Activated T-helper 1 cell treated with Interleukin-2 at 50 U/mL for 16 hours (primary cell): Measurements from ENCODE around the gene DHX30.
"Not testable (repeated sequence)": the region's sequence is repeated elsewhere in the genome, so short reads cannot be mapped to it uniquely, and the experiment has no call there.

ENCODE experiments used
- DNase-seq: peaks from one replicate; pipeline ENCODE4 v3.0.0-alpha.2; 2020; ENCODE audit warnings: low read depth

The DHX30 gene

GRCh38 chr3:47884603-47885002 lies 81.7 kb downstream of the DHX30 start:
- no peak for DNase-seq

- DNase-seq, result no peak
These were observed 82.2 kb downstream of the DHX30 start for GRCh38 chr3:47885168-47885567.

GRCh38 chr3:47887991-47888390 lies 85.1 kb downstream of the DHX30 start:
- DNase-seq, result not testable (repeated sequence)

DNA sequence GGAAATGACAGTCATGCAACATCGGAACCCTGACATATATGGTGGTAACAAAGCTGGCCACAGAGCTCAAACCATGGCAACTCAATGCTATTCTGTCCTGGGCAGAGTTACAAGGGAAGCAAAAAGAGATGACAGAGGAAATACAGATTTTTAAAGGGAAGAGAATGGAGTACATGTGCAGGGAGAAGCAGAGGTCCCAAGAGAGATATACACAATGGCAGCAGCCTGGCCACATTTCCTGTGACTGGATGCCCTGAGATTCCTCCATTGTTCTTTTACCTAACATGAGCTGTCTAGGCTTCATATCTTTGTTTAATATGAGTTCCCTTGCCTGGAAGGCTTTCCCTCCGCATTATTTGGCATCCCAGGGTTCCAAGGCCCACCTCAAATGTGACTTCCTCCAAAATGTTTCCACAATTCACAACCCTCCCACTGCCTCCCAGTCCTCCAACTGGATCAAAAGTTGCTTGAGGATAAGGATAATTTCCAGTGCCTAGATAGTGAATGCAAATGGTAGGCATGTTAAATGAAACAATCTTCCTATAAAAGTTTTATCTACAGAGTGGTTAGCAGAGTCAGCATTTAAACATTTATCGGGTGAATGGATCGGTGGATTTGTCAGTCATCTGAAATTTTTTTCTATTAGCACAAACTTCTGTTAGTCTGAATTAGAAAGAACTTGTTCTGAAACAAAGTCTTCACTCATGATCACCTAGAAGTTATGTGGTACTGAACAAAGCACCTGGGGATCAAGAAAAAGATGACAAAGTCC lies 86.2 kb downstream of the DHX30 start:
- DNase-seq, result no peak

- no peak for DNase-seq
These were observed 87.3 kb downstream of the DHX30 start for GRCh38 chr3:47890126-47890827.

DNA sequence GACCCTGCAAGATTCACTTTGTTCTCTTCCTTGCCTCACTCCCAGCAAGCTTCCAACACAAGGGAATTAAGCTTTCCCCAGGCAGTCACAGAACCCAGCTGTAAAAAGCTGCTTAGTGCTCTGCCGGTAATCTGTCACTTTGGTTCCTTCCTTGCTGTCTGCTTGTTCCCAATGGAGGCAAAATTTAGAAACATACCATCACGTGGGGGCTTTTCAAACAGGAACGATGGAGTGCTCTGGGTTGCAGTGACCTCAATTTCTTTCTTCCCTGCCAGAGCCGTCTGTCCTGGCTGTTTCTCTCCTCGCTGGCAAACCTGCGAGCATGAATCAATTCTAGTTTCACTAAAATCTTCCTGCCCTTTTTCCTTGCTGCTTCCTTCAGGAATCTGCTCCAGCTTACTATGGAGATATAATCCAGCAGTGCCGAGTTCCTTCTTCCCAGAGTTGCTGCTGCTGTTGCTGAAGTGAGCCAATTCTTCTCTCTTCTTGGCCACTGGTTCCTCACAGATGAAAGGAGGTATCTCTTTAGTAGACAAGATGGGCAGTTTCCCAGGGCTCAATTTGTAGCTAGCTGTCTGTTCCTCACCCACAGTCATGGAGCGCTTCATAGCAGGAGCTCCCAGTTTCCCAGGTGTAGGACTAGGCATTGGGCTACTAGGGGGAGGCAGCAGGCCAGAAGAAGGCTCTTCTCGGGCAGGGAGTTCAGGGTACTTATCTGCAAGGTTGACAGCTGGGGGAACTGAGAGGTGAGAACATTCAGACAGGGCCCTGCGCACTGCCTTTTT lies 88.1 kb downstream of the DHX30 start:
- no peak for DNase-seq

GRCh38 chr3:47891613-47892005 lies 88.7 kb downstream of the DHX30 start:
- DNase-seq, result no peak

DNA sequence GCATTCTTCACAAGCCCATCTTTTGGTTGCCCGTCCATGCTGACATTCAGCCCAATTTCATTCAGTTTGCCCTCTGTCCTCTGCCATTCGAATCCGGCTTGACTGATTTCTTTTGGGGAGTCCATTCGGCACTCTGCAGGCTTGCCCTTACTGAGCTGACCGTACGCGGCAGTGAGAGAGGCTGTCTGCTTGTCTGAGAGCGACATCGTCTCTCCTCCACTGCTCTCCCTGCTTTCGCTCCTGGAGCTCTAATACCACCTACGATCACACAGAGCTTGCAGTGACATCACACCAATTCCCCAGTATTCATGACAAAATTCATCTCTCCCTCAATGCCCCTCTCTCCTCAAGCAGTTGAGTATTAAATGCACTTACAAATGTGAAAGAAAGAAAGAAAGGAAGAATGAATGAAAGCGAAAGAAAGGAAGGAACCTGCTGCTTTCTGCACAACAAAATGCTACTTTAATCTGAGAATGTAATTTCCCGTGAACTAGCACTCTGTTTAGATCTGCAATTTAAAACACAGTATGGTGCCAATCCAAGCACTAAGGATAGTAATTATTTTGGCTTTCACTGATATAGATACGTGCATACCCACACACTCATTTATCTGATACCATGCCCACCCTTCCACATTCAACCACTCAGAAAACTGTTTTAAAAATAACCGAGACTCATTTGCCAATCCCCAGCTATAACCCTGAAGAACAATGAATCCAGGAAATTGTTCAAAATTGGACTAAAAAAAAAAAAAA lies 89.5 kb downstream of the DHX30 start:
- DNase-seq, result no peak

DNA sequence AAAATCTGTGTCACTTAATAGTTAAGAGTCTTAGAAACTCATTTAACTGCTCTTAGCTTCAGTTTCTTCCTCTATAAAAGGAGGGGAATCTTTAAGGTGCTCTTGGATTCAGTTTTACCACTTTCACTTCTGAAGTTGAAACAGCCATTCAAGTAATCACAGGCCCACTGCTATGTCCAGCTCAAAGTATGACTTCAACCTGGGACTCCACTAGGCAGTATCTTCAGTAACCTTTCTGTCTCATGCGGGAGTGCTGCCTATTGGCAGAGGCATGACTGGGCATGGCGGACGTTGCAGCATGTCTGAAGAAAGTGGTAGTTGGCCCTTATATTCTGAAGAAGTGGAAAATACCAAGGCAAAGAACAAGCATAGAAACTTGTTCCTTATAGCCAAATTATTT lies 92.3 kb downstream of the DHX30 start:
- DNase-seq, result no peak

- no peak for DNase-seq
These were observed 93.8 kb downstream of the DHX30 start for GRCh38 chr3:47896736-47897135.

- DNase-seq, result no peak
These were observed 95.0 kb downstream of the DHX30 start for GRCh38 chr3:47897954-47898353.

DNA sequence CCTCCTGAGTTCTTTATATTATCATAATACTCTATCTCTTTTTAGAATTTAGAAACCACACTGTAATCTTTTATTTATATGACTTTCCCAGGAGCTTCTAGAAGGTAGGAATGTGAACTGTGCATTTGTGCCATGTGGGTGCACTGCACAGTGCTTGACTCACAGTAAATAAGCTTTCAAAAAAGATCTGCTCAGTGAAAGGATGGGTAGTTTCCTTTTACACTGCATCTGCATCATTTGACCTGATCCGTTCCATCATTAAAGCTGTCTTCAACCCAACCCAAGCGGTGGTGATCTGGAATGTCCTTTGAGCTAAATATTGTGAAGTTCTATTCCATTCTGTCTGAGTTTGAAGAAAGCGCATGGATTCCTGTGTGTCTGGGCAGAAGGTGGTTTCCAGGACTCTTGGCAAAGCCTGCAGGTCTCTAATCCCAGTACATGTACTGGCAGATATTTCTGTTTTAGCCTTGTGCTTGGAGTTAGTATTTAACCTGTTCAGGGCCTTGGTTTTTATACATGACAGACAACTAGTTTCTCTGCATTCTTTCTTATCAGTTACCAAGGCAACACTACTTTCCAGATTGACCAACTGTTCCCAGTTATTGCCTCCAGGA lies 96.7 kb downstream of the DHX30 start:
- DNase-seq, result no peak
